ENCODE data around the gene DLST.
A peak's percentile ranks its signal among the peaks of the same experiment; 100 is the strongest.

Gene DLST

GRCh38 chr14:74942181-74942580, 60.5 kb downstream of the DLST start (continued):
- TF ChIP-seq ZBTB10 (tag by site-specific recombination; IDR thresholded peaks at IDR 0.05) (no peak), GFI1B (tag by site-specific recombination; IDR thresholded peaks at IDR 0.05) (no peak), ZNF184 (tag by site-specific recombination; IDR thresholded peaks at IDR 0.05) (no peak), ZNF324 (tag by site-specific recombination; IDR thresholded peaks at IDR 0.05) (no peak), SP2 (tag by site-specific recombination; IDR thresholded peaks at IDR 0.05) (no peak), ZNF394 (tag by site-specific recombination; IDR thresholded peaks at IDR 0.05; ENCODE audit: borderline replicate concordance) (no peak), ZNF768 (tag by site-specific recombination; IDR thresholded peaks at IDR 0.05) (no peak), ZNF398 (tag by site-specific recombination; IDR thresholded peaks at IDR 0.05) (no peak)

DNA sequence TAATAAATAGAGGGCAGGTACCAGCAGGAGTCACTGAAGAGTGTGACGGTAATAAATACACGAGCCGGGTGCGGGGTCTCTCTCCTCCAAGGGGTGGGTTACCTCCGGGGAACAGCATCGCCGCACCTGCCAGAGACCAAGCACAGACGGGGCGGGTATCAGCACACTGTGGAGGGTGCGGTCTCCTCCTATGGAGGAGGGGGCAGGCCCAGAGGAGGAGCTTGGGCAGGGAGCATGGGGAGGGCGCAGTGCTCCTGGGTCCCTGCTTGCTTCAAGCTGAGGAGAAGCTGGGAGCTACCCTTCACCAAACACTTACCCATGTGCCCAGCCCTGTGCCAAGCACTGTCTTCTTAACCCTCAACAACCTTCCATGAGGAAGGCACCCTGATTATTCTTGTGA, 60.9 kb downstream of the DLST start:
- ChIA-PET CTCF (interaction anchor here (1.1 to 1.4 kb wide), 3 partner anchors 12 to 82 kb away, joined by 3 to 4 read pairs (median 3); partner anchors contain the start of gene PGF), POLR2A (interaction anchor here (1.2 kb wide), 1 partner anchor 179 kb away, joined by 3 read pairs; the partner anchor contains the start of gene YLPM1)
- Histone ChIP-seq H3K36me3 (ENCODE audit: control insufficient read depth in 2 of 2, insufficient read depth in 1 of 2, low read length in 2 of 2) (peaks cover 0 to 63% of the 10 kb centered on the region in 2 experiments; a peak in 2 of 3 replicates), H3K4me1 (ENCODE audit: control insufficient read depth, insufficient read depth, low read length) (no peaks in the 10 kb centered on the region), H3K27ac (ENCODE audit: extremely low read depth, low read depth, low read length) (no peak overlapping the region), H3K9me3 (ENCODE audit: control insufficient read depth, insufficient read depth, low read depth, low read length) (no peaks in the 10 kb centered on the region), H3K4me3 (ENCODE audit: low read depth, low read length) (no peak overlapping the region)
- no peak for TF ChIP-seq ZNF621 (tag by site-specific recombination; IDR thresholded peaks at IDR 0.05)
- TF ChIP-seq ZNF19 (tag by site-specific recombination; IDR thresholded peaks at IDR 0.05; ENCODE audit: low read depth), result no peak

DNA sequence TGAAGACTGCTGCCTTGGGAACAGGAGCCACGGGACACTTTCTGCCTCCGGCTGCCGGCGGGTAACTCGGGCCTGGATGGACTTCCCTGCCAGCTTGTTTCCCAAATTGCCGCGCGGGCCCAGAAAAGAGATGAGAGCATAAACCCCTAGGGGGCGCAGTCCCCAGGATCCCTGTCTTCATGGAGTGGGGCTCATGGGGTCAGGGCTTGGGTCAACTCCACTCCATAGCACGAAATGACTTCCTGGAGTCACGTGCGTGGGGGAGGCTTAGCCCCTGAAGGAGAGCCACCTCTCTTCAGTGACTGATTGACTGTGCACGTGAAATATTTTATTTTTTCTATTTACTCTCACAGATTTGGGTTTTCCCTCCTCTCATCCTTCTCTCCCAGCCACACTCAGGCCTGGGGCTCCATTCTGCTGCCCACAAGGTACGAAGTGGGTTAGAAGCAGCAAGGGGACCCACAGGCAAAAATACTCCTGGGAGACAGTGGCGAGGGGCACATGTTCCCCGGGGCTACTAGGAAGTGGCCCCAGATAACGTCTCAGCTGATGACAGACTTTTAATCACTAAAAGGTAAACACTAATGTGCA, 63.6 kb downstream of the DLST start:
- no peaks in the 10 kb centered on the region for H3K9me3 ChIP-seq (ENCODE audit: control insufficient read depth, insufficient read depth, low read depth, low read length)
- no peak for TF ChIP-seq ZNF274 (IDR thresholded peaks at IDR 0.05; ENCODE audit: low read length)
- no peak for TF ChIP-seq ZNF274 (tag by site-specific recombination; IDR thresholded peaks at IDR 0.05; ENCODE audit: borderline replicate concordance)
- no peak for TF ChIP-seq ZNF404 (tag by site-specific recombination; IDR thresholded peaks at IDR 0.05)
- ChIA-PET POLR2A (interaction anchor here (0.7 kb wide), 1 partner anchor 48 kb away, joined by 3 read pairs; no protein-coding TSS in a partner anchor), CTCF (interaction anchor here (0.6 to 6.6 kb wide), 28 partner anchors 8 to 800 kb away, joined by 3 to 66 read pairs (median 5); partner anchors contain the start of genes ACYP1, EIF2B2, PGF and RPS6KL1)
- H3K36me3 ChIP-seq (ENCODE audit: control insufficient read depth in 2 of 2, insufficient read depth in 1 of 2, low read length in 2 of 2), result peaks cover 0 to 91% of the 10 kb centered on the region in 2 experiments; a peak in 2 of 3 replicates
- no peak overlapping the region for H3K4me3 ChIP-seq (ENCODE audit: low read depth, low read length)
- H3K4me1 ChIP-seq (ENCODE audit: control insufficient read depth, insufficient read depth, low read length), result no peaks in the 10 kb centered on the region
- no peak overlapping the region for H3K27ac ChIP-seq (ENCODE audit: extremely low read depth, low read depth, low read length)

GRCh38 chr14:74945852-74946658, 64.3 kb downstream of the DLST start:
- Histone ChIP-seq H3K4me3 (ENCODE audit: low read depth, low read length) (no peak overlapping the region), H3K9me3 (ENCODE audit: control insufficient read depth, insufficient read depth, low read depth, low read length) (no peaks in the 10 kb centered on the region), H3K27ac (ENCODE audit: extremely low read depth, low read depth, low read length) (no peak overlapping the region), H3K4me1 (ENCODE audit: control insufficient read depth, insufficient read depth, low read length) (peaks cover 6% of the 10 kb centered on the region), H3K36me3 (ENCODE audit: control insufficient read depth in 2 of 2, insufficient read depth in 1 of 2, low read length in 2 of 2) (peaks cover 0 to 93% of the 10 kb centered on the region in 2 experiments; a peak in 2 of 3 replicates)
- POLR2A ChIA-PET, result no interaction called here
- CTCF ChIA-PET, result interaction anchor here (0.6 to 6.6 kb wide), 22 partner anchors 9 to 614 kb away, joined by 3 to 66 read pairs (median 5); partner anchors contain the start of genes ACYP1, EIF2B2, PGF and RPS6KL1
- TF ChIP-seq ZNF664 (tag by site-specific recombination; IDR thresholded peaks at IDR 0.05) (peak; percentile 91), ZNF138 (tag by site-specific recombination; IDR thresholded peaks at IDR 0.05; ENCODE audit: borderline replicate concordance) (no peak), ZBTB17 (tag by site-specific recombination; IDR thresholded peaks at IDR 0.05) (0 out of 2 replicates have a peak, but pooled peaks have one; percentile 23), ZNF585B (tag by site-specific recombination; IDR thresholded peaks at IDR 0.05) (no peak), GLIS2 (tag by site-specific recombination; IDR thresholded peaks at IDR 0.05) (peak; percentile 49; the same call in 1 of the 2 replicates), ZNF350 (tag by site-specific recombination; IDR thresholded peaks at IDR 0.05) (no peak), ZNF837 (tag by site-specific recombination; IDR thresholded peaks at IDR 0.05) (no peak)
- TF ChIP-seq, protein P1, sequence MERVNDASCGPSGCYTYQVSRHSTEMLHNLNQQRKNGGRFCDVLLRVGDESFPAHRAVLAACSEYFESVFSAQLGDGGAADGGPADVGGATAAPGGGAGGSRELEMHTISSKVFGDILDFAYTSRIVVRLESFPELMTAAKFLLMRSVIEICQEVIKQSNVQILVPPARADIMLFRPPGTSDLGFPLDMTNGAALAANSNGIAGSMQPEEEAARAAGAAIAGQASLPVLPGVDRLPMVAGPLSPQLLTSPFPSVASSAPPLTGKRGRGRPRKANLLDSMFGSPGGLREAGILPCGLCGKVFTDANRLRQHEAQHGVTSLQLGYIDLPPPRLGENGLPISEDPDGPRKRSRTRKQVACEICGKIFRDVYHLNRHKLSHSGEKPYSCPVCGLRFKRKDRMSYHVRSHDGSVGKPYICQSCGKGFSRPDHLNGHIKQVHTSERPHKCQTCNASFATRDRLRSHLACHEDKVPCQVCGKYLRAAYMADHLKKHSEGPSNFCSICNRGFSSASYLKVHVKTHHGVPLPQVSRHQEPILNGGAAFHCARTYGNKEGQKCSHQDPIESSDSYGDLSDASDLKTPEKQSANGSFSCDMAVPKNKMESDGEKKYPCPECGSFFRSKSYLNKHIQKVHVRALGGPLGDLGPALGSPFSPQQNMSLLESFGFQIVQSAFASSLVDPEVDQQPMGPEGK (tag by site-specific recombination; IDR thresholded peaks at IDR 0.05), result 0 out of 2 replicates have a peak, but pooled peaks have one; percentile 24
